Measurements from ENCODE around the gene ENOX1.

The ENOX1 gene

DNA sequence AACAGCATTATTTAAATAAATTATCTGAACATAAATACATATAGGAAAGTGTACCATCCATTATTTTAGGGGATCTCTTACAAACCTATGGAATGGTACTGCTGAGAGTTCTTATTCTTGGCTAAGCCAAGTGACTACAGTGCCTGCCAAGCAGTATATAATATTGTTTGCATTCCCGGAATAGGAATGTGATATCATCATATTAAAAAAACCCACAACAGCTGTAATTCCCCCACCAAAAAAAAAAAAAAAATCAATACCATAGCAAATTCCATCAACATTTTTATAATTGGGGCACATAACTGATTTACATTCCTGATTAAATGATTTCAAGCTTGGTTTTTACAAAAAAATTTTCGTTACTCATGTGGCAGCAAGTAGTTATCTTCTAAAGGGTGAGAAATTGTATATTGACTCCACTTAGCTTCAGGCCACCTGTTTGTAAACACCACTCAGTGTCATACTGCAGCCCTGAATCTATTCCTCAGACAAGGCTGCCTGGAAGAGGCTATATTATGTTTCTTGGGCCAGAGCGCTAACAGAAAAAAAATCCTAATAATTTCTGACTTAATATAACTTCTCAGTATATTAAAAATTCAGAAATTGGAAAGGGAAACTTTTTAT lies 485.3 kb downstream of the ENOX1 start:
- DNase-seq, result no peak

DNA sequence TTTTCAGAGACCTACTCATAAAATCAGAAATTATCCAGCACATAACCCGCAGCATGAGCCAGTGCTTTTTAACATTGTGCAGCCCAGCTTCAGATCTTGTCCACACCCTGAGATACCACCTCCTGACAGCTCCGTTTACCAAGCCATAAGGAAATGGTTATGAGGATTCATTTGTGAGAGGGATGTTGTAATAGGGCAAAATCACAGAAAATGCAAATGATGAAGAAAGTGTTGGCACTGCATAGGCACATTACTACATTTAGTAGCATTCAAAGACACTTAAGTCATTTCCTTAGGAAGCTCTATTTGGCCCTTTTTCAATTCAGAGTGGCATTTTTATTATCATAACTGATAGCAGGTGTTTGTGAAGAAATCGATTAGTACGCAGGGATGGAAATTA lies 485.9 kb downstream of the ENOX1 start:
- no peak for DNase-seq

DNA sequence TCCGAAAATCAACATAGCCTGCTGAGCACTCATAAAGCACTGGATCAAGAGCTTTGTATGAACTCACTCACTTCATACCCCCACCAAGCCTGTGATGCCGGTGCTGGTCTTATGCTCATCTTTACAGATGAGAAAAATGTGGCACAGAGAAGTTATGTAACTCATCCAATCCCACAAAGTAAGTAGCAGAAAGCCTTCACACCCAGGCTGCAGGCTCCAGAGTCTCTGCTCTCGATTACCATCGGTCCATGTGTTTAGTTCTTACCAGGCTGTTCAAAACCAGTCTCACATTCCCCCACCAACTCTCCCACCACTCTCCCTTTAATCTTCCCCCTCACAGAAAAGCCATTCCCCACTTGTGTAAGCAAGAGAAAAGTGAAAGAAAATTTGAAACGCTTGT lies 487.4 kb downstream of the ENOX1 start:
- no peak for DNase-seq

DNA sequence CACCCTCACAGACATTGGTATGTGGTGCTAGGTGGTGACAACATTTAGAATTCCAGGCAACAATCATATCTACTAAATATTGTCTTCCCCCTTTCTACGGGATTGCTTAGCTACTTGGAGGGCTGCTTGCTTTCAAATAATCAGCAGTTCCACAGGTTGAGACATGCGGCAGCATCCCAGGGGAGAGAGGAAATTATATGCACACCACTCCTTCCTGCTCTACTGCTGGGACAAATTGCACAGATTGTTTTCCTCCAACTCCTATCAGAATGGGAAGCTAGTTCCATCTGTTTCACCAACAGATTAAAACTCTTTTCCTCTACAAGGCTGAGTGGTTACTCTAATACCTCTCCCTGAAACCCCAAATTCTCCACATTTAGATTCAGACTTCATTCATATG lies 488.0 kb downstream of the ENOX1 start:
- DNase-seq, result peak; percentile 53

DNA sequence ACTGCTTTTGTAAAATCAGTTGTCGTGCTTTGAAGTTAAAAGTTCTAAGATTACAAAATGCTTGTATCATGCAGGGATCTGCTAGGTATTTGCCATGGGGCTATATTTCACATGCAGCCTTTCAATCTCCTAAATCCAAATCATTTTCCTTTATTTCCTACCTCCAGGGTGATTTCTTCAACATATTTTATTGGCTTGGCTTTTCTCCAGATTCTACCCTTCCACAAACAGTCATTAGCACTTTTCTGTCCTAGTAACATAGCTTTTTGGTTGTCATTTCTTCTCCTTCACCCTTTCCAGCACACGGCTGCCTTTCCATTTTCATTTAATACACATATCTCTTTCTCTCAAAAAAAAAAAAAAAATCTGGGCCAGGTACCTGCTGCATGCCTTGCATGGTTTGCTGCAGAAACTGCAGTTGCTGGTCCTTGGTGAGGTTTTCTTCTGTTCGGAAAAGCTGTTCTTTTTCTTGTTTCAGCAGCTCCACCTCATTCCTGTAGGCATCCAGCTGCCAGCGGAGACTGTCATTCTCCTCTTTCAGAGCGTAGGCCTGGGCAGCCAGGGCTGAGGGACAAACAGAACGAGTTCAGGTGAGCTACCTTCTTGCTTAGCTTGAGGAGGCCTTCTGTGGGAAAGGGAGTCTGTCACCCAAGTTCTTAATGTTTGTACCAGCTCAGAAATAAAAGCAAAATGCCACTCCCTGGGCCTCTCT lies 488.6 kb downstream of the ENOX1 start:
- no peak for DNase-seq

DNA sequence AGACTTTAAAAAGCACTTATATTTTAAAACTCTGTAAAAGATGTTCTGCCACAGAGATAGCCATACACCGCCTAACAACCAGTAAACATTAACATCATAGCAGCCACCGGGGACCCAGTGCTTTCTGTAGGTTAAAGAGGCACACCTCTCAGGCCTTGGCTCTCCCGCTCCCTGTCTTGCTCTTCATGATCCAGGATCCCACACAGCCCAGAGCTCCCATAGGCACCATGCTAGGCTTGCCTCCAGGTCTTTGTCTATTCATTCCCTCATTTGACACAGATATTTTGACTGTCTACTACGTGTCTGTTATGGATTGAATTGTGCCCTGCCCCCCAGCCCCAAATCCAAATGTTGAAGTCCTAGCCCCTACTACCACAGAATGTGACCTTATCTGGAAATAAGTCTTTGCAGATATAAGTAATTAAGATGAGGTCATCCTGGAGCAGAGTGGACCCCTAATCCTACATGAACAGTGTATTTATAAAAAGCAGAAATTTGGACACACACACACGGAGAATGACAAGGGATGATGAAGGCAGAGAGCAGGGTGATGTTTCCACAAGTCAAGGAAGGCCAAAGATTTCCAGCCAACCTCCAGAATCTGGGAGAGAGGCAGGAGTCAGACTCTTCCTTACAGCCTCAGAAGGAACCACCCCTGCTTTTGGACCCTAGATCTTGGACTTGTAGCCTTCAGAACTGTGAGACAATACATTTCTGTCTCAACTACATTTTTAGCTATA lies 490.8 kb downstream of the ENOX1 start:
- no peak for DNase-seq

DNA sequence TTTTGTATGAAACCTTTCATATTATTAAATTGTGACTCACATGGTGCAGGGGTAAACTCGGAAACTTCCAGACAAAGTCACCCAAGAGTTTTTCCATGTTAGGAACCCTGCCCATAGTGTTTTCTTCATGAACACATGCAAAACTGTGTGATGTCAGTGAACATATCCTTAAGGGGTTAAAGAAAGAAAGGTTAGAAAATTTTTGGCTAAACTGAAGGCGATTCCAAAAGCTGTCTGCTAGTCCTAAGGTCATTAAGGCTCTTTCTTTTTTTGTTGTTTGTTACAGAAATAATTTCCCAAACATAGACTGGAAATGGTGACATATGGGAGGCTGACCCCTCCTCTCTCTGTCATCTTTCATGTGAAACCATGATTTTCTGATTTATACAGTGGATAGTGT lies 491.5 kb downstream of the ENOX1 start:
- no peak for DNase-seq

DNA sequence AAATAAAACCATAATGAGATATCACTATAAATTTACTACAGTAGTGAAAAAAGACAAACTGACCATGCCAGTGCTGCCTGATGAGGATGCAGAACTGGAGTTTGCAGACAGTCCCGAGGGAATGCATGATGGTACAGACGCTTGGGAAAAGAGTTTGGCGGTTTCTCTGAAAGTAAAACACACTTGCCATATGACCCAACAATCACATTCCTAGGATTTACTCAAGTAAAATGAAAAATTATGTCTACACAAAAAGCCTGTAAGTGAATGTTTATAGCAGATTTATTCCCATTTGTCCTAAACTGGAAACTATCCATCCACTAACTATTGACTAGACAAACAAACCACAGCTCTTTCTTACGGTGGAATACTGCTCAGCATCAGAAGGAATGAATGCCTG lies 492.4 kb downstream of the ENOX1 start:
- no peak for DNase-seq

DNA sequence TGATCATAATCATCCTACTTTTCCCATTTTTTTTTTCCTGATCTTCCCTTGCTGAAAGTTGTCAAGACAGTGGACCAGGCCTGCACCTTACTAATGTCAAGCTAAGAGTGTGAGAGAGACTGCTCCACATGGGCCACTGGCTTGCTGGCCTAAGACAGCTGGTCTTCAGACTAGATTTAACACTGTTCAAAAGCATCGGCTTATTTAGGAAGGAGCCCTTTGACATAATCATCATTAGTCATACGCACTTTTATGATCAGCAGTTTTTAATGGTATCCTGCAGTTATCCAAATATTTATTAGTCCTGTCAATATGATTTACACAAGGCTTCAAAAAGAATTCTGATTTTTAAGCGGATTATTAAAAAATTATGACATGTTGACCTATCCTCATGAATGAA lies 492.8 kb downstream of the ENOX1 start:
- DNase-seq, result no peak

DNA sequence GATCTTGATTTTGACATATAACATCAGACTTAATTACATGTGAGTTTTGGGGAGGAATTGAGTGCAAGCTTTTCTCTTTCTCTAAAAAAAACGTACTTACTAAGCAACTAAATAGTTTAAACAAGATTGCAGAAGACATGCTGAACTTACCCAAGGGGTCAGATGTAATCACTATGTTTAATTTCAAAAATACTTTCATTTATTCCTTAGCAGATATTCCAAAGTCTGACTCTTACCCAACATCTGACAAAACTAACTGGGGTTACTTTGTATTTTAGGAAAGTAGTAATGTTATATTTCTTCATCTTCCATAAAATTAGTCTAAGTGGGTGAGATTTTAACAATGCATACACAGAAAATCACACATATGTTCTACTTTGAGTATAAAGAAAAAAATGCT lies 493.2 kb downstream of the ENOX1 start:
- DNase-seq, result no peak

DNA sequence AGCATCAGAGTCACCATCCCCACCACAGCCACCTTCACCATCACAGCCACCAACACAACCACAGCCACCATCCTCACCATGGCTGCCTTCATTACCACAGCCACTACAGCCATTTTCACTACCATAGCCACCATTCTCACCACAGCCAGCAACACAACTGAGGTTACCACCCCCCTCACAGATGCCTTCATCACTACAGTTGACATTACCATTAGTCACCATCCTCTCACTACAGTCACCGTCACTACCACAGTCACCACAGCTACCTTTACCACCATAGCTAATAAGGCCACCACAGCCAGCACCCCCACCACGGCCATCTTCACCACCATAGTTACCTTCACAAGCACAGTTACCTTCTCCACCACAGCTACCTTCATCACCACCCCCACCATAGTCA lies 493.8 kb downstream of the ENOX1 start:
- no peak for DNase-seq

DNA sequence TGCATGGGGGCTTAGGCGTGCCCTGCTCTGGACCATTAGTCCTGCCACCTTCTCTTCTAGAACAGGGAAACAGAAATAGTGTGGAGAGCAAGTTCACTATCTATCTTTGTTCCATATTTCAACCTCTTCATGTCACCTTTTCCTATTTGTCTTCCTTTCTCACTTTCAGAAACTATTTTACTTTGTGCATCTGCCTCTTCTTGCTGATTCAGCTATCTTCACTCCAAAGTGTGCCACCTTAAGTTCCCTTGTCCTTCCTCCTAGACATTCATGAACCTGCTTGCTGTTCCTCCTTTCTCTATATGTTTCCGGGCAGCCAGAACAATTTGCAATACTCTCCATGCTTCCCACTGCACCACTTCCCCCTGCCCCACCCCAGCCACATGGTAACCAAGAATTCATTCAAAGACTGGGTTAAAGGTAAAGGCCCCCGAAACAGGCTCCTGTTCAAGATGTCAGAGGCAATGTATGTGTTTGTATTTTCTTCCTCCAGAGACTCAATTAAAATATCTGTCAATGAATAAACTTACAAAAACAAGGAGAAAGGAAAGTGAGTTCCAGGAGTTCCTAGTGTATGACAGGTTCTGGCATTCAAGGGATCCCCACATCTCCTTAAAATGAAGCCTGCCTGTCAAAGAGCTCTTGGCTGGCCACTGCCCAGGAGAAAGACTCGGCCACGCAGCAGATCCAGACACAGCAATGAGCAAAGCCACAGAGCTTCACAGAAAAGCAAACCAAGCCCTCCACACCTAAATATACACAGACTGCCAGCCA lies 495.3 kb downstream of the ENOX1 start:
- DNase-seq, result no peak

DNA sequence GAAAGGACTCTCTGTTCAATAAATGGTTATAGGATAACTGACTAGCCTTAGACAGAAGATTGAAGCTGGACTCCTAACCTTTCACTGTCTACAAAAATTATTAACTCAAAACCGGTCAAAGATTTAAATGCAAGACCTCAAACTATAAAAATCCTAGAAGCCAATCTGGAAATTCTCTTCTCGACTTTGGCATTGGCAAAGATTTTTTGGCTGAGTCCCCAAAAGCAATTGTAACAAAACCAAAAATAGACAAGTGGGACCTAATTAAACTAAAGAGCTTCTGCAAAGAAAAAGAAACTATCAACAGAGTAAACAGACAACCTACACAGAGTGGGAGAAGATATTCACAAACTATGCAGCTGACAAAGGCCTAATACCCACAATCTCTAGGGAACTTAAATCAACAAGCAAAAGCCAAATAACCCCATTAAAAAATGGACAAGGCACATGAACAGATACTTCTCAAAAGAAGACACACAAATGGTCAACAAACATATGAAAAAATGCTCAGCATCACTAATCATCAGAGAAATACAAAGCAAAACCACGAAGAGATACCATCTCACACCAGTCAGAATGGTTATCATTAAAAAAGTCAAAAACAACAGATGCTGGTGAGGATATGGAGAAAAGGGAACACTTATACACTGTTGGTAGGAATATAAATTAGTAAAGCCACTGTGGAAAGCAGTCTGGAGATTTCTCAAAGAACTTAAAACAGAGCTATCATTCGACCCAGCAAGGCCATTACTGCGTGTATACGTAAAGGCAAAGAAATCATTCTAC lies 497.1 kb downstream of the ENOX1 start:
- no peak for DNase-seq

DNA sequence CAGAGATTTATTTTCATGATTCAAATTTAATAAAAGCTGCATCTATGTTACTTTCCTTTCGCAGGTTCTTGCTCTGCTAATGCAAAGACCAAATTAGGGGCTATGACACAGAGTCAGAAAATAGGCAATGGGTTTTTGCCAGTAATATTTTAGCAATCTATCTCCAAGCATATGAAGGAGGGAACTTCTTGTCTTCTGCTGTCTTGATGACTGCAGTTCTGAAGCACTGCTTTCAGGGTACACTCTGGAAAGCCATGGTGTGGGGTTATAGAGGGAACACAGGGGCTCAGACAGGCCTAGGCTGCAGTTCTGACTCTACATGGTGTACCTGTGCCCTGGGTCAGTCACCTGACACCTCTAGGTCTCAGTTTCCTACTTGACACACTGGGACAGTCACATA lies 500.0 kb downstream of the ENOX1 start:
- no peak for DNase-seq

DNA sequence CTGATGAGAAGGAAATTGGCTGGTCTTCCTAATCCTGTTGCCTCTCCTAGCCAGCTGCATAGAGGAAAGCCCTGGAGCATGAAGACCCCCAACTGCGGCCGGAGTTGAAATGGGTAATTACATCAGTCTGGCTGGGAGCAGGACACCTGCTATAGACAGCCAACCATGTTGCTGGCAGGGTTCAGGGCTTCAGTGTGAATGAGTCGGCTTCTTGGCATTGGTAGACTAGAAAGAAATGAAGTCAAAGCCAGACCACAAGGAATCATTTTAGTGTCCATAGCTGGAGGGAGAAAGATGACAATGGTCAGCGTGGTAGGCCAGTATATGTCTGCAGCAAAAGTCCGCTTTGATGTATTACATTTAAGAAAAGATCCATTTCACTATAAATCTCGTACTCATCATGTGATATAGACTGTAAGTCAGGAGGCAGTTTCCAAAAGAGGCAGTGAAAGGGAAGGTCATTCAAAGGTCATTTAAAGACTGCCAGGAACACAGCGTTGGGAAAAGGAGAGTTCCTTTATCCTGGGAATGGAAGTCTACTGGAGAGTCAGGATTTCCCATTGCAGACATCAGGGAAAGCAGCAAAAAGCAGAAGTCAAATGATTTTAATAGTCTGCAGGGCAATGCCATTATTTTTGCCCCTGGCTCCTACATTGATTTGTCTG lies 500.7 kb downstream of the ENOX1 start:
- DNase-seq, result no peak

DNA sequence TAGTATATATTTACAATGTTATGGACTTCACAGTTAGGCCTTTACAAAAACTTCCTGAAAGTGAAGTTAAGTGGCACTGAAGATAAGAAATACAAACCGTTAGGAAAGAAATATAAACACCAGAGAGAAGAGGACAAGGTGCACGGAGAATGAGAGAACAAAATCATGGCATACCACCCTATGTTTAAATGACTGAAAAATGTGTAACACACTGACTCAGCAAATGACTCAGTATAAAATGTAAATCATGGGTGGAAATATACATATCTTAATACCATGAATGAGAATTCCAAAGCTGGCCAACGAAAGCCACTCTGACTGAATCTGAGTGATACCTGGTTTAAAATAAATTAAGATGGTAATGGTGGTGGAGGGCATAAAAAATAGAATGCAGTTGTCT lies 502.6 kb downstream of the ENOX1 start:
- DNase-seq, result no peak

DNA sequence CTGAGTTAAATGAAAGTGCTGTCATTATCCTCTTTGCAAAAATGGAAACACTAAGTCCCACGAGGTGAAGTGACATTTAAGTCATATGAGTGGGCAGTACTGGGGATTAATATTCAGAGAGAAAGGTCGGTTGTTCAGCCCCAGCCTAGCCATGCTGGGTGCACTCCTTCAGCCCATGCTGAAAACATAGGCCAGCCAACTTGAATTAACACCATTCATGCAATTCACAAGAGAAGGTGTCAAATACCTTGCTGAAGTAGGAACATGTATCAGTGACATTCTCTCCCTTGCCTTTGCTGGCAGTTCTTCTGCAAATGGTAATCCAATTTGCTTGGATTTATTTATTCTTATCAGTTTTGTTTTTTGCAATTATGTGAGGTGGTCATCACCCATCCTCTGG lies 507.1 kb downstream of the ENOX1 start:
- no peak for DNase-seq

DNA sequence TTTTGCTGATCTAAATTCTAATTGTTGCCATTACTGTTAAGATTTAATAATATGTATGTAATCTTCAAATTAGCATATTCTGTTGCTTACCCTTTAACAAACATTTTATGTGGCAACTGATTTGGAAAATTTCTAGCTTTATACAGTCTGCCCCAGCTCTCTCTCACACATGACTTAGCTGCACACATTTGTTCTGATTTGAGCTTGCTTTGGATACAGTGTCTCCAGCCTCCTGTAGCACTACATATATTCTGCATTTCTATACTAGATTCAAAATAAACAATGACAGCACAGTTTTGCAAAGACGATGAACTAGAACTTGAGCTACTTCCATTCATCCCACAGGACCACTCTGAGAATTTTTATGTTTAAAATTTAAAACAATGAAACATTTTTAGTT lies 508.6 kb downstream of the ENOX1 start:
- DNase-seq, result no peak

DNA sequence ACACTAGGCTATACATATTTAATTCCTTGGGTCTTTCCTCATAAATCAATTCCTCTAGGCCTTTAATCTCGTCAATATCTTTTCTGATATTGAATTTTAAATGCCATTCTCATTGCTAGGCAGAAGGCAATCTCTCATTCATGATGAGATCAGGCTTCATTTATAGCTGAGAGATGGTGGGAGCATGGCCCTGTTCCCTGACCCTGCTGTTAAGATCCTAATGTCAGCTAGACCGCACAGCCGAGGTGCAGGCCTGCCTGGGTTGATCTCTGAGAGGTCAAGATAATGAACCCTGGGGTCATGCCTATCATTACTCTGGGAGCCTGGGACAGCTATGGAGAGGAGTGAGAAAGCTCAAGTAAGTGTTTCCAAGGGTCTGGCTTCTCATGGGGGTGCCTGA lies 509.6 kb downstream of the ENOX1 start:
- DNase-seq, result no peak

DNA sequence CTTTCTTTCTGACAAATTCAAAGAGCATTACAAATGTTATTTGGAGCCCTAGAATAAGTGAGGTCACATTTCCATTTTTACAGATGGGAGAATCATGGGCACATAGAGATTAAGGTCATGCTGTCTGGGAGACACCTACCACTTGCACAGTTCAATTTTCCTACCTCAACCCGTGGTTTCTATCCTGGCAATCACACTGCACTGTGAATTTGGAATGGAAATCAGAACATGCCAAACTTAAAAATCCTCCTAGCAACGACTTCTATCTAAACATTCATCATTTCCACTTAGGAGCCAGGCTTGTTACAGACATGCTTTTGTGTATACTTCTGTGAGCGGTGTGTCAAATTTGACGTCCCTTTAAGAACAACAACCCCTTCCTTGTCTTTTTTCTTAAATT lies 511.9 kb downstream of the ENOX1 start:
- DNase-seq, result no peak

DNA sequence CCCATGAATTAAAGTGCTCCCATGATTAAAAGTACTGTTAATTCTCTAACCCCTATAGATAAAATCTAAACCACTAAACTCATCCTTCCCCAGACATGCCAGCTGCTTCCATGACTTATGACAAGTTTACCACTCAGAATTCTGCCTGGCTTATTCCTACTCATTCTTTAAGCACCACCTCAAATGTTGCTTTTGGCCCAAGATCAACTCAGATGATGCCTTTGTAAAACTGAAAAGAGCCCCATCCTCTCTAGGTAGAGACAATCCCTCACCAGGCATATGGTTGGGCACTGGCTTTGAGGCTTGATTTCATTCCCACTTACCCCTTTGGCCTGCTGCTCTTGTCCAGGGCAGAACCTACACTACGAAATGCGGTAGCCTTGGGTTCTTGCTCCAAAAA lies 513.4 kb downstream of the ENOX1 start:
- DNase-seq, result no peak

DNA sequence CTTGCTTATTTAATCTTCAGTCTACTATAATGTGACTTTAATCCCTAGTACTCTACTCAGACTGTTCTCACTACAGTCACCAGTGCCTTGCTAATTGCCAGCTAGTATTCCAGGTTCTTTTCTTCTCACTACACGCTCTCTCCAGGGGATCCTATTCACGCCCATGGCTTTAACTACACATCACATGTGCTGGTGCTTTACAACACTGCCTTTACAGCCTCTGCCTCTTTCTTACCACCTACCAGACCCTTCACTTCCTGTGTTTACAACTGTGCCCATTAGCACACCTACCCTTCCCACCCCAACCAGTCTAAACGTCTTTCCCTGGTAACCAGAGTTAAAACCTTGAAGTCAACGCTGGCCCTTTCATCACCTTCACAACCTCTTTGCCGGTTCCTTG lies 513.9 kb downstream of the ENOX1 start:
- no peak for DNase-seq
